A549 (cell line): Measurements from ENCODE around the gene RGMA. TPM values are rescaled to one million over a fixed set of nuclear protein-coding genes. Genes with fewer than 3 reads are reported as not detected.

Source experiments
- ATAC-seq, 2 experiments: fragments of 200-7000 bp in 1 of 2; fragments of >200 bp in 1 of 2; cut with Nextera tagmentation in 1 of 2; cut with Tn5 transposase in 1 of 2; 3 replicates each; pipeline versions ENCODE4 v1.8.0 to v1.9.1; 2018 to 2020; ENCODE audit warnings: mild to moderate bottlenecking in 1 of 2, moderate library complexity in 1 of 2
- CTCF ChIA-PET: fragments of 300-600 bp; sonication (Branson Sonifier 250); formaldehyde crosslinking; extraction: SDS; loops from one replicate; lab custom pipeline; 2021; ENCODE audit warnings: antibody characterized with exemption, inconsistent platforms; lab: Yijun Ruan, JAX
- POLR2A ChIA-PET: fragments of 350-600 bp; formaldehyde crosslinking; extraction: SDS; loops from one replicate; lab custom pipeline; 2021; ENCODE audit warnings: antibody characterized with exemption, inconsistent platforms; lab: Yijun Ruan, JAX
- DNase-seq, 2 experiments: peaks; one replicate each; pipeline versions ENCODE4 v3.0.0 to v3.0.0-alpha.2; 2011 to 2016; ENCODE audit warnings: low read depth in 1 of 2, low spot score in 1 of 2
- FAIRE-seq: peaks from 2 replicates; lab custom pipeline; 2011; peaks lifted over from hg19 to GRCh38; lab: Jason Lieb, UNC
- H3K27ac ChIP-seq, 2 experiments: fragments of >200 bp; sonication (Bioruptor Twin); formaldehyde crosslinking; 3 replicates each; pipeline ENCODE4 v1.5.1; 2016 to 2017
- H3K4me1 ChIP-seq: fragments of >200 bp; sonication (Bioruptor Twin); formaldehyde crosslinking; 3 replicates; pipeline ENCODE4 v1.6.1; 2016
- H3K4me2 ChIP-seq: fragments of >200 bp; sonication (Bioruptor Twin); formaldehyde crosslinking; 3 replicates; pipeline ENCODE4 v1.6.1; 2016
- H3K4me3 ChIP-seq: fragments of >200 bp; sonication (Bioruptor Twin); formaldehyde crosslinking; 3 replicates; pipeline ENCODE4 v1.5.1; 2016
- H3K9me3 ChIP-seq: fragments of >200 bp; sonication (Bioruptor Twin); formaldehyde crosslinking; 3 replicates; pipeline ENCODE4 v1.6.1; 2016
- CBX8 ChIP-seq: fragments of 200-600 bp; sonication (generic); IDR thresholded peaks from 2 replicates; pipeline ENCODE4 v1.6.1; 2016
- CEBPB ChIP-seq, 2 experiments: fragments of >200 bp in 1 of 2; sonication (Bioruptor Twin) in 1 of 2; formaldehyde crosslinking in 1 of 2; IDR thresholded peaks; 2 replicates each; pipeline ENCODE4 v1.6.1; 2012 to 2016
- CHD4 ChIP-seq: fragments of 200-600 bp; sonication (generic); IDR thresholded peaks from 2 replicates; pipeline ENCODE4 v1.6.1; 2016; ENCODE audit warnings: antibody characterized with exemption, mild to moderate bottlenecking, borderline replicate concordance
- ESRRA ChIP-seq: fragments of 150-350 bp; IDR thresholded peaks from 2 replicates; pipeline ENCODE4 v1.6.1; 2014; ENCODE audit warnings: mild to moderate bottlenecking, low read length, borderline replicate concordance
- FOSB ChIP-seq: fragments of 250-450 bp; sonication (Bioruptor Pico); IDR thresholded peaks from 2 replicates; pipeline ENCODE4 v1.5.0; 2020; ENCODE audit warnings: mild to moderate bottlenecking, moderate library complexity
- GATA3 ChIP-seq: IDR thresholded peaks from 2 replicates; pipeline ENCODE4 v1.6.1; 2012; ENCODE audit warnings: borderline replicate concordance
- HEYL ChIP-seq: fragments of 250-450 bp; sonication (Bioruptor Pico); IDR thresholded peaks from 2 replicates; pipeline ENCODE4 v1.8.0; 2021; ENCODE audit warnings: mild to moderate bottlenecking, moderate library complexity
- HOXA7 ChIP-seq: fragments of 250-450 bp; sonication (Bioruptor Pico); IDR thresholded peaks from 2 replicates; pipeline ENCODE4 v1.5.0; 2020; ENCODE audit warnings: mild to moderate bottlenecking, moderate library complexity
- HOXB5 ChIP-seq: fragments of 250-450 bp; sonication (Bioruptor Pico); IDR thresholded peaks from 2 replicates; pipeline ENCODE4 v1.5.0; 2020; ENCODE audit warnings: mild to moderate bottlenecking, moderate library complexity
- JUNB ChIP-seq: fragments of >200 bp; sonication (Bioruptor Twin); formaldehyde crosslinking; IDR thresholded peaks from 2 replicates; pipeline ENCODE4 v1.6.1; 2016
- MAFK ChIP-seq: fragments of 450-650 bp; IDR thresholded peaks from 2 replicates; pipeline ENCODE4 v1.6.1; 2014; ENCODE audit not compliant: partially characterized antibody
- MAZ ChIP-seq: fragments of 150-350 bp; IDR thresholded peaks from 2 replicates; pipeline ENCODE4 v1.6.1; 2014; ENCODE audit warnings: antibody characterized with exemption, low read depth, low read length, borderline replicate concordance
- MYC ChIP-seq: IDR thresholded peaks from 2 replicates; pipeline ENCODE4 v1.6.1; 2012; ENCODE audit warnings: mild to moderate bottlenecking, inconsistent platforms, low read length, improper control_type of control experiment, borderline replicate concordance
- NR3C1 ChIP-seq: fragments of >200 bp; sonication (Bioruptor Twin); formaldehyde crosslinking; IDR thresholded peaks from 3 replicates; pipeline ENCODE4 v1.6.1; 2017
- POLR2AphosphoS2 ChIP-seq: conservative IDR thresholded peaks from 2 replicates; pipeline ENCODE4 v1.6.1; 2012; ENCODE audit warnings: low read length, improper control_type of control experiment, inconsistent platforms
- RARB ChIP-seq: fragments of 250-450 bp; sonication (Bioruptor Pico); IDR thresholded peaks from 2 replicates; pipeline ENCODE4 v1.8.0; 2021; ENCODE audit warnings: mild to moderate bottlenecking, moderate library complexity
- RCOR1 ChIP-seq: fragments of 150-350 bp; IDR thresholded peaks from 2 replicates; pipeline ENCODE4 v1.6.1; 2014; ENCODE audit warnings: antibody characterized with exemption, low read length, low read depth
- SMC3 ChIP-seq: fragments of >200 bp; sonication (Bioruptor Twin); formaldehyde crosslinking; IDR thresholded peaks from 3 replicates; pipeline ENCODE4 v1.6.1; 2018; ENCODE audit warnings: inconsistent platforms
- TP53 ChIP-seq: fragments of 250-450 bp; sonication (Bioruptor Pico); IDR thresholded peaks from 2 replicates; pipeline ENCODE4 v1.5.0; 2021; ENCODE audit warnings: mild to moderate bottlenecking, moderate library complexity
- ZC3H11A ChIP-seq: fragments of 450-650 bp; IDR thresholded peaks from 2 replicates; pipeline ENCODE4 v1.6.1; 2014; ENCODE audit warnings: antibody characterized with exemption, mild to moderate bottlenecking
- ZFP36 ChIP-seq: fragments of 450-650 bp; IDR thresholded peaks from 2 replicates; pipeline ENCODE4 v1.6.1; 2014; ENCODE audit warnings: borderline replicate concordance; ENCODE audit not compliant: partially characterized antibody
- ZSCAN20 ChIP-seq: fragments of 250-450 bp; sonication (Bioruptor Pico); IDR thresholded peaks from 2 replicates; pipeline ENCODE4 v1.8.0; 2022; ENCODE audit warnings: mild to moderate bottlenecking, moderate library complexity
- WGBS: methylation state at CpG from one replicate; pipeline ENCODE4 v1.1.6; 2017; ENCODE audit errors: missing lambda C conversion rate; 5-methylcytosine and 5-hydroxymethylcytosine counted together
- polyA plus RNA-seq, 4 experiments: library from polyadenylated mRNA; depleted of rRNA in 3 of 4; stranded (reverse); fragments of >200 nt; fragmentation: RNase III in 1 of 4; extraction: RNeasy Plus Mini Kit Qiagen cat#74134 plus additional on column Dnase treatment in 1 of 4; gene quantifications; 2 replicates in 3 of 4; 3 replicates in 1 of 4; pipeline ENCODE4 v1.2.3, GENCODE V29; 2011 to 2017
- TF ChIP-seq, protein P1 (sequence below): IDR thresholded peaks from 2 replicates; pipeline ENCODE4 v1.6.1; 2012
- TF ChIP-seq, protein P2 (sequence below): fragments of 250-450 bp; sonication (Bioruptor Pico); IDR thresholded peaks from 2 replicates; pipeline ENCODE4 v1.5.0; 2021; ENCODE audit warnings: mild to moderate bottlenecking, moderate library complexity, borderline replicate concordance
- TF ChIP-seq, protein P3 (sequence below): IDR thresholded peaks from 2 replicates; pipeline ENCODE4 v1.6.1; 2012; ENCODE audit warnings: low read depth, borderline replicate concordance
- TF ChIP-seq, protein P4 (sequence below): fragments of >200 bp; sonication (Bioruptor Twin); formaldehyde crosslinking; IDR thresholded peaks from 3 replicates; pipeline ENCODE4 v1.5.1; 2016
- TF ChIP-seq, protein P5 (sequence below): fragments of 250-450 bp; sonication (Bioruptor Pico); IDR thresholded peaks from 2 replicates; pipeline ENCODE4 v1.5.0; 2020; ENCODE audit warnings: low read depth, mild to moderate bottlenecking, moderate library complexity

The RGMA gene
- polyA plus RNA-seq, 2 of the 4 experiments (the other 2 are of a cell fraction) = 0.22 TPM; not detected in 1

DNA sequence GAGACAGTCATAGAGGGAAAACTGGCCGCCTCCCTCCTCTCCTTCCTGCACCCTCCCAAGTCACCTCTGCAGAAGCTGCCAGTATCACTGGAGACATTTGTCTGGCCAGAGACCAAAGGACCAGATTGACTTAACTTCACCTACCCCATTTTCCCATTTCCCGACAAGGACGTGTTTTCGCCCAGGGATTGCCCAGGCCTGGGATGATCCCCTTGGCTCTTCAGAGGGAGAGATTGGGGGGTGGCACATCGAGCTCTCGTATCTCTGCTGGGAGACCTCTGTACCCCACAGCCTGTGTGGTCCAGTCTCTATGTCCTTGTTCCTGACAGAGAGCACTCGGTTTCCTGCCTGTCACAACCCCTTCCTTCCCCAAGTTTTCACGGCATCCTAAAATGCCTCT is 31.4 kb downstream of the RGMA start:
- ATAC-seq (no peak), DNase-seq (no peak), FAIRE-seq (no peak)
- WGBS = 63% methylated on average over 8 of the region's 8 CpGs
- H3K27ac ChIP-seq = no peak overlapping the region
- TF ChIP-seq MAZ (no peak), TP53 (CRISPR knock-in tag) (no peak)
- H3K4me1 ChIP-seq = no peaks in the 10 kb centered on the region
- H3K9me3 ChIP-seq = no peaks in the 10 kb centered on the region
- no peak overlapping the region for H3K4me3 ChIP-seq
- ChIA-PET POLR2A (no interaction called here), CTCF (interaction anchor here (1.7 to 4.1 kb wide), 4 partner anchors 22 to 30 kb away, joined by 8 to 22 read pairs (median 14); no protein-coding TSS in a partner anchor)
- H3K4me2 ChIP-seq = no peak overlapping the region

DNA sequence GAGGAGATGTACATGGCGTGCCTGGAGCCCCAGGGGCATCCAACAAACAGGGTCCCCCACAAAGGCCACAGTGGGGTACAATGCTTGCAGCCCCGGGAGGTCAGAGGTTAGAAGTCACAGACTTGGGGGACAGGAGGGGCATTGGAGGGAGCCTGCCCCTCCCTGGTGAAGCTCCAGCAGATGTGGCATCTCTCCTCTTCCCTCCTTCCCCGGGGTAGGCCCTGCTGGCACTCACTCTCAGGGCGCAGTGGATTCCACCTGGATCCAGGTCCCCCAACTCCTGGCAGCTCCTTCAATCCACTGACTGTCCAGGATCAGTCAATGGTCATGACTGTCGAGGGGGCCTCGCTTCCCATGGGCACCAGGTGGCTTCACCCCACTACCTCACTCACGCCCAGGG is 32.2 kb downstream of the RGMA start:
- no peak overlapping the region for H3K4me2 ChIP-seq
- H3K27ac ChIP-seq = no peak overlapping the region
- WGBS = 59% methylated on average over 7 of the region's 7 CpGs
- TF ChIP-seq CBX8 (no peak), SMC3 (no peak), POLR2AphosphoS2 (no peak), JUNB (no peak), ZFP36 (no peak), RARB (CRISPR knock-in tag) (no peak), FOSB (CRISPR knock-in tag) (no peak), ZSCAN20 (no peak), HEYL (CRISPR knock-in tag) (no peak), HOXA7 (CRISPR knock-in tag) (no peak), NR3C1 (no peak), ESRRA (no peak)
- TF ChIP-seq, protein P1, sequence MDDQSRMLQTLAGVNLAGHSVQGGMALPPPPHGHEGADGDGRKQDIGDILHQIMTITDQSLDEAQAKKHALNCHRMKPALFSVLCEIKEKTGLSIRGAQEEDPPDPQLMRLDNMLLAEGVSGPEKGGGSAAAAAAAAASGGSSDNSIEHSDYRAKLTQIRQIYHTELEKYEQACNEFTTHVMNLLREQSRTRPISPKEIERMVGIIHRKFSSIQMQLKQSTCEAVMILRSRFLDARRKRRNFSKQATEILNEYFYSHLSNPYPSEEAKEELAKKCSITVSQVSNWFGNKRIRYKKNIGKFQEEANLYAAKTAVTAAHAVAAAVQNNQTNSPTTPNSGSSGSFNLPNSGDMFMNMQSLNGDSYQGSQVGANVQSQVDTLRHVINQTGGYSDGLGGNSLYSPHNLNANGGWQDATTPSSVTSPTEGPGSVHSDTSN = no peak
- TF ChIP-seq, protein P2, sequence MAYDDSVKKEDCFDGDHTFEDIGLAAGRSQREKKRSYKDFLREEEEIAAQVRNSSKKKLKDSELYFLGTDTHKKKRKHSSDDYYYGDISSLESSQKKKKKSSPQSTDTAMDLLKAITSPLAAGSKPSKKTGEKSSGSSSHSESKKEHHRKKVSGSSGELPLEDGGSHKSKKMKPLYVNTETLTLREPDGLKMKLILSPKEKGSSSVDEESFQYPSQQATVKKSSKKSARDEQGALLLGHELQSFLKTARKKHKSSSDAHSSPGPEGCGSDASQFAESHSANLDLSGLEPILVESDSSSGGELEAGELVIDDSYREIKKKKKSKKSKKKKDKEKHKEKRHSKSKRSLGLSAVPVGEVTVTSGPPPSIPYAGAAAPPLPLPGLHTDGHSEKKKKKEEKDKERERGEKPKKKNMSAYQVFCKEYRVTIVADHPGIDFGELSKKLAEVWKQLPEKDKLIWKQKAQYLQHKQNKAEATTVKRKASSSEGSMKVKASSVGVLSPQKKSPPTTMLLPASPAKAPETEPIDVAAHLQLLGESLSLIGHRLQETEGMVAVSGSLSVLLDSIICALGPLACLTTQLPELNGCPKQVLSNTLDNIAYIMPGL (CRISPR knock-in tag) = no peak
- TF ChIP-seq, protein P3, sequence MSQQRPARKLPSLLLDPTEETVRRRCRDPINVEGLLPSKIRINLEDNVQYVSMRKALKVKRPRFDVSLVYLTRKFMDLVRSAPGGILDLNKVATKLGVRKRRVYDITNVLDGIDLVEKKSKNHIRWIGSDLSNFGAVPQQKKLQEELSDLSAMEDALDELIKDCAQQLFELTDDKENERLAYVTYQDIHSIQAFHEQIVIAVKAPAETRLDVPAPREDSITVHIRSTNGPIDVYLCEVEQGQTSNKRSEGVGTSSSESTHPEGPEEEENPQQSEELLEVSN = no peak
- TF ChIP-seq, protein P4, sequence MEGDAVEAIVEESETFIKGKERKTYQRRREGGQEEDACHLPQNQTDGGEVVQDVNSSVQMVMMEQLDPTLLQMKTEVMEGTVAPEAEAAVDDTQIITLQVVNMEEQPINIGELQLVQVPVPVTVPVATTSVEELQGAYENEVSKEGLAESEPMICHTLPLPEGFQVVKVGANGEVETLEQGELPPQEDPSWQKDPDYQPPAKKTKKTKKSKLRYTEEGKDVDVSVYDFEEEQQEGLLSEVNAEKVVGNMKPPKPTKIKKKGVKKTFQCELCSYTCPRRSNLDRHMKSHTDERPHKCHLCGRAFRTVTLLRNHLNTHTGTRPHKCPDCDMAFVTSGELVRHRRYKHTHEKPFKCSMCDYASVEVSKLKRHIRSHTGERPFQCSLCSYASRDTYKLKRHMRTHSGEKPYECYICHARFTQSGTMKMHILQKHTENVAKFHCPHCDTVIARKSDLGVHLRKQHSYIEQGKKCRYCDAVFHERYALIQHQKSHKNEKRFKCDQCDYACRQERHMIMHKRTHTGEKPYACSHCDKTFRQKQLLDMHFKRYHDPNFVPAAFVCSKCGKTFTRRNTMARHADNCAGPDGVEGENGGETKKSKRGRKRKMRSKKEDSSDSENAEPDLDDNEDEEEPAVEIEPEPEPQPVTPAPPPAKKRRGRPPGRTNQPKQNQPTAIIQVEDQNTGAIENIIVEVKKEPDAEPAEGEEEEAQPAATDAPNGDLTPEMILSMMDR = no peak
- POLR2A ChIA-PET = no interaction called here
- no peak overlapping the region for H3K4me3 ChIP-seq
- no peaks in the 10 kb centered on the region for H3K4me1 ChIP-seq
- FAIRE-seq = no peak
- CTCF ChIA-PET = interaction anchor here (1.0 to 3.1 kb wide), 4 partner anchors 8 to 31 kb away, joined by 5 to 18 read pairs (median 8); no protein-coding TSS in a partner anchor
- no peak for DNase-seq
- no peaks in the 10 kb centered on the region for H3K9me3 ChIP-seq
- no peak for ATAC-seq

DNA sequence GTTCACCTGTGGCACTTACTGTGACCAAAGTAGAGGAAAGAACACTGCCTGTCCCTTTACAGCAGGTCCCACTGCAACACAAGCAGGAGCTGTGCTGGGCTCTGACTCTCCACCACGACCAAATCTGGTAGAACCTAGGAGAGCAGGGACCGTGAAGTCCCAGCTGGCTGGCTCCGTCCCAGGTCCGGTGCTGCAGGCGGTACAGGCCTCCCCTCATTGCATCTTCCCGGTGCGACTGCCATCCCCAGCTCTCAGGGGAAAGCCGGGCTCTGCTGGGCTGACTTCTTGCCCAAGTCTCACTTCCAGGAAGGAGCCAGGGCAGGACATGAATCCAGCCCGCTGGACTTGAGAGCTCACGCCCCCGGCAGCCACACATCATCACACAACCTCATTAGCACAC is 33.8 kb downstream of the RGMA start:
- FAIRE-seq = no peak
- POLR2A ChIA-PET = no interaction called here

More for the DNA sequence above, 33.8 kb downstream of the RGMA start:
- TF ChIP-seq ZC3H11A (no peak), POLR2AphosphoS2 (no peak), TP53 (CRISPR knock-in tag) (no peak), MAFK (no peak), GATA3 (no peak), CEBPB (IDR thresholded peaks at IDR 0.05) (no peak), MYC (no peak), CHD4 (no peak), HOXB5 (no peak), ESRRA (no peak), HEYL (CRISPR knock-in tag) (no peak), RCOR1 (no peak)
- TF ChIP-seq, protein P5, sequence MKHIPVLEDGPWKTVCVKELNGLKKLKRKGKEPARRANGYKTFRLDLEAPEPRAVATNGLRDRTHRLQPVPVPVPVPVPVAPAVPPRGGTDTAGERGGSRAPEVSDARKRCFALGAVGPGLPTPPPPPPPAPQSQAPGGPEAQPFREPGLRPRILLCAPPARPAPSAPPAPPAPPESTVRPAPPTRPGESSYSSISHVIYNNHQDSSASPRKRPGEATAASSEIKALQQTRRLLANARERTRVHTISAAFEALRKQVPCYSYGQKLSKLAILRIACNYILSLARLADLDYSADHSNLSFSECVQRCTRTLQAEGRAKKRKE (CRISPR knock-in tag) = no peak
- TF ChIP-seq, all 56 proteins: peak for 0
- ATAC-seq (no peak), DNase-seq (no peak)
- no peaks in the 10 kb centered on the region for H3K9me3 ChIP-seq
- no peak overlapping the region for H3K4me2 ChIP-seq
- no peak overlapping the region for H3K27ac ChIP-seq
- no peaks in the 10 kb centered on the region for H3K4me1 ChIP-seq
- CTCF ChIA-PET = interaction anchor here (1.5 to 1.6 kb wide), 4 partner anchors 15 to 1065 kb away, joined by 4 to 6 read pairs (median 4); no protein-coding TSS in a partner anchor
- H3K4me3 ChIP-seq = no peak overlapping the region
- WGBS = 73% methylated on average over 10 of the region's 11 CpGs
